Activated naive CD4-positive, alpha-beta T cell treated with Interleukin-2 at 50 U/mL for 16 hours (primary cell): ENCODE results near the gene FTSJ1.
"Not testable (repeated sequence)": the region's sequence is repeated elsewhere in the genome, so short reads cannot be mapped to it uniquely, and the experiment has no call there.

Experiments used
- DNase-seq: peaks from one replicate; pipeline ENCODE4 v3.0.0-alpha.2; 2020

The FTSJ1 gene

DNA sequence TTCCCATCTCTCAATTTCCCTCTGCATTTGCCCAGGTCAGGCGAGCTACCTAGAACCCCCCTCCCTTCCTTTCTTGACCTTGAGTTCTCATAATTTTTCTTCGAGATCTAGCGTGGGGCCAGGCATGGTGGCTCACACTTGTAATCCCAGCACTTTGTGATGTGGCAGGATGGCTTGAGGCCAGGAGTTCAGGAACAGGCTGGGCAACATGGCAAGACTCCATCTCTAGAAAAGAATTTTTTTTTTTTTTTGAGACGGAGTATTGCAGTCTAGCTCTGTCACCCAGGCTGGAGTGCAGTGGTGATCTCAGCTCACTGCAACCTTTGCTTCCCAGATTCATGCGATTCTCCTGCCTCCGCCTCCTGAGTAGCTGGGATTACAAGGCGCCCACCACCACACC lies 28.3 kb downstream of the FTSJ1 start:
- DNase-seq, result no peak

- no peak for DNase-seq
These were observed 29.5 kb downstream of the FTSJ1 start for GRCh38 chrX:48505481-48505880.

GRCh38 chrX:48507246-48507645 lies 31.2 kb downstream of the FTSJ1 start:
- DNase-seq, result no peak

DNA sequence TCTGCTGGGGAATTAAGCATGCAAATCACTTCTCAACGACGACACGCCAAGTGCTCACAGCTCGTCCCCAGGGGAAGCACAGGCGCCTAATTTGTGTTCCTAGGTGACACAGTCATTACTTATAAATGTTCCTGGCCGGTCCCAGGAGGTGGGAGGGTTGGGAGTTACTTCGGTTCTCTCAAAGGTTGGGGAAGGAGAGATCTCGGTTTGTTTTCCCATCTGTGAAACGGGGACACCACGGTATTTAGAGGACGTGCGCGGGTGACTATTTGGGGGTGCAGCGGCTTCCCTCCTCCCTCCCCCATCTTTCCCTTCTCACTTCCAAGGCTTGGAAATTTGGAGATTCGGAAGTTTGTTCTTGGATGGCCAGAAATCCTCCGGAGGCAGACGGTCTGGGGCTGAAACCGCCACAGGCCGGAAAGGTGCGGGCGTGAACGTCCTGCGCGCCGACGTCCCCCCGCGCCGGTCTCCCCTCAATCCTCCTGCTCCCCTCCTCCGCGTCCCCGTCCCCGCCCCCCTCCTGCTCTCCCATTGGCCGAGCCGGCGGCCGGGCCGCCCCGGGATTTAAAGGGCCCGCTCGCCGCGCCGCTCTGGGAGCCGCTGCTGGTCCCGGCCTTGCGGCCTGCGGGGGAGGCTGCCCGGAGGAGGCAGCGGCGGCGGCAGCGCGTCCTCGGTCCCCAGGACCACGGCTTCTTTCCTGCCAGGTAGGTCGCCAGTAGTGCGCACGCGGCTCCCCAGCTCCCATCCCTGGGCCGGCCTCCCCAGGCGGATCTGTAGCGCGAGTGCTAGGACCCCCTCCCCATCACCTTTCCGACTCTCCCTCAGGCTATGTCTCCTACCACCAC lies 32.6 kb downstream of the FTSJ1 start, which contains the start of gene PORCN:
Gene PORCN (plus strand): TSS at position 593 of the 845 bp plus-strand sequence. CDS start 829 bp downstream, outside the sequence.
- DNase-seq, result peak; percentile 80

- DNase-seq, result no peak
These were observed 33.2 kb downstream of the FTSJ1 start for GRCh38 chrX:48509245-48509590.

- no peak for DNase-seq
These were observed 33.6 kb downstream of the FTSJ1 start for GRCh38 chrX:48509619-48510018.

GRCh38 chrX:48511560-48511959 lies 35.6 kb downstream of the FTSJ1 start:
- no peak for DNase-seq

GRCh38 chrX:48512371-48512935 lies 36.5 kb downstream of the FTSJ1 start:
- DNase-seq, result no peak

GRCh38 chrX:48513670-48514069 lies 37.7 kb downstream of the FTSJ1 start:
- no peak for DNase-seq

DNA sequence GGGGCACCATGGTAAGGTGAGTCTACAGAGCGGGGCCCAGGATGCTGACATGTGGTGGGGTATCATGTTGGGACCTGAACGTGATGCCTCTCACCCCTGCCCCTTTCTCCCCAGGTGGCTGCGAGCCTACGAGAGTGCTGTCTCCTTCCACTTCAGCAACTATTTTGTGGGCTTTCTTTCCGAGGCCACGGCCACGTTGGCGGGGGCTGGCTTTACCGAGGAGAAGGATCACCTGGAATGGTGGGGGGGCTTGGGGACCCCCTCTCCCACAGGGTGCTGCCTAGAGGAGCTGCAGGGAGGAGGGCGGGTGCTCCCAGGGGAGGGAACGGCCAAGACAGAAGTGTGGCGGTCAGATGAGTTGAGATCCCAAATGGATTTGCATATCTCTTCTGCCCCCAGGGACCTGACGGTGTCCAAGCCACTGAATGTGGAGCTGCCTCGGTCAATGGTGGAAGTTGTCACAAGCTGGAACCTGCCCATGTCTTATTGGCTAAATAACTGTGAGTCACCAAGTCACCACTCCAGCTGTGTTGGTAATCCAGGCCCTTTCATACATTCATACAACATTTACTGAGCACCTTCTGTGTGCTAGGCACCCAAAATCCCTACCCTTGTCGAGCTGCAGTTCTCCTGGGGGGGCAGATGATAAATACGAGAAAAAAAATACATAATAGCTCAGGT lies 38.3 kb downstream of the FTSJ1 start:
- no peak for DNase-seq

DNA sequence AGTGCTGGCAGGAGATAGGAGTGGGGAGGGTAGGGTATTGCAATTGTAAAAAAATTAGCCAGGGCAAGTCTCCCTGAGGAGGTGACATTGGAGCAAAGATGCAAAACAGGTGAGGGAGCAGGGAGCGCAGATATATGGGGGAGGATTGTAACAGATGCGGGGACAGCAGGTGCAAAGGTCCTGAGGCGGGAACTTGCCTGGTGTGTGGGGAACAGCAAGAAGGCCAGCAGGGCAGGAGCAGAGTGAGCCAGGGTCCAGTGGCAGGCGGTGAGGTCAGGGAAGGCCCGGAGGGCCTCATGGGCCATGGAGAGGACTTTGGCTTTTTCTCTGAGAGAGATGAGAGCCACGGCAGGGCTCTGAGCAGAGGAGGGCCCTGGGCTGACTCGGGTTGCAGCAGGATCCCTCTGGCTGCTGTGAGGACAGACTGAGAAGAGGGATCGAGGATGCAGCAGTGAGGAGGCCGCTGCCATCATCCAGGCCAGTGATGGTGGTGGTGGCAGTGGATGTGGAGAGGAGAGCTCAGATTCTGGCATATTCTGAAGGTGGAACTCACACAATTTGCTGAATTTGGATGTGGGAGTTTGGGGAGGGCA lies 39.0 kb downstream of the FTSJ1 start:
- DNase-seq, result no peak

GRCh38 chrX:48515842-48516241 lies 39.8 kb downstream of the FTSJ1 start:
- DNase-seq, result no peak

DNA sequence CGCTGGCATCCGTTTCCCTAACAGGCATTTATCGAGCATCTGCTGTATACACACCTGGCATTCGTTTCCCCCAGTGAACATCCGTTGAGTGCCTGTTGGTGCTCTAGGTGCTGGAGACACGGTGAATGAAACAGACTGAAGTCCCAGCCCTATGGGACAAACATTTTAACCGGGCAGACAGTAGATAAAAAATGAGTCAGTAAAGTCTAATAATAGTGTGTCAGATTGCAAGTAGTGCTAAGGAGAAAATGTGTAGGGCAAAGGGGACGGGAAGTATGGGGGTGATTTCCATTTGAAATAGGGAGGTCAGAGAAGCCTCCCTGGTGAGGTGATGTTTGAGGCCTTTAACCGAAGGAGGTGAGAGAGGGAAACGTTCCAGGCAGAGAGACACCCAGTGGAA lies 40.3 kb downstream of the FTSJ1 start:
- no peak for DNase-seq

DNA sequence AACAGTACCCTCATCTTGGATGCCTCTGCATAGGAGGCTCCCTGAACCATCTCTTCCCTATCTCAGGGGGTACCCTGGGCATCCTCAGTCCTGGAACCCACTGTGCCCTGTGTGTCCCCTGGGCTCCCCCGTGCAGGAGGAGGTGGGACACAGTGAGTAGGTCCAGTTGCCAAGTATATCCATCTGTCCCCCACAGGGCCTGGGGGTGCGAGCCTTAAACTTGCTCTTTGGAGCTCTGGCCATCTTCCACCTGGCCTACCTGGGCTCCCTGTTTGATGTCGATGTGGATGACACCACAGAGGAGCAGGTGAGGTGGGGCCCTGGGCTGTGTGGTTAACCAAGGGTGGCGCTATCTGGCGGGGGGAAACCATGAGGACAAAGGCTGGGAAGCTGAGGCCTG lies 41.0 kb downstream of the FTSJ1 start:
- DNase-seq, result no peak

GRCh38 chrX:48519481-48519880 lies 43.5 kb downstream of the FTSJ1 start:
- not testable (repeated sequence) for DNase-seq

DNA sequence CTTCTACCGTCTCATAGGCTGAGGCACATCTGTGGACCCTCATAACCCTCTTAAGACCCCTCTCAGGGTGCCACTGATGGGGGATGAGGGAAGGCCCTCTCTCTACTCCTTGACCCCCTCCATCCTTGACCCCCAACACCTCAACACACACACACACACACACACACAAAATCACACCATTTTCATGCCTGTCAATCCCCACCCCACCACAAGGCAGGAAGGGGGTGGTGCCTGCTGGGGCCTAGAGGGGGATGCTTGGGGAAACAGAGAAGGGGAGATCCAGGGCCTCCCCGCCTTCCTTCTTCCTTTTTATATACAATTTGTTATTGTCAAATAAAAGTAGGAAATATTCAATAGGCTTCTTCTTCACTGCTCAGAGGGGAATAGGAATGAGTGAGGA lies 44.5 kb downstream of the FTSJ1 start:
- no peak for DNase-seq

DNA sequence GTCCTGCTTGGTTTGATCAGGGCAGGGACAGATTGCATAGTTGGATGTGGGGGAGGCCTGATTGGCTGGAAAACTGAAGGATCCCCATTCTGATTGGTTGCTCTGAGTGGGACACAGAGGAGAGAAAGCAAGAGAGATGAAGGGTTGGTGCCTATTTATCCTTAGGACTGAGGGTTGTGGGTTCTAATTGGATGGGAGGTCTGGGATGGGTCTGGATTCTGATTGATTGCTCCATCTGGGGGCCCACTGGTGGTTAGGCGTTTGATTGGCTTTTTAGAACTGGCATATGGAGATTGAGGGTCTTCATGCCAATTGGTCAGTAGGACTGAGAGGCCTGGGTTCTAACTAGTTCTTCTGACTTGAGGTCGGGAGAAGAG lies 45.0 kb downstream of the FTSJ1 start:
- DNase-seq, result no peak

- DNase-seq, result peak; percentile 94
These were observed 45.6 kb downstream of the FTSJ1 start, which contains the start of gene EBP for GRCh38 chrX:48521353-48522243. TSS of gene EBP (plus strand) at chrX:48521808. CDS start at chrX:48523772, 1,964 bp downstream.

- DNase-seq, result no peak
These were observed 46.3 kb downstream of the FTSJ1 start for GRCh38 chrX:48522291-48522690.

DNA sequence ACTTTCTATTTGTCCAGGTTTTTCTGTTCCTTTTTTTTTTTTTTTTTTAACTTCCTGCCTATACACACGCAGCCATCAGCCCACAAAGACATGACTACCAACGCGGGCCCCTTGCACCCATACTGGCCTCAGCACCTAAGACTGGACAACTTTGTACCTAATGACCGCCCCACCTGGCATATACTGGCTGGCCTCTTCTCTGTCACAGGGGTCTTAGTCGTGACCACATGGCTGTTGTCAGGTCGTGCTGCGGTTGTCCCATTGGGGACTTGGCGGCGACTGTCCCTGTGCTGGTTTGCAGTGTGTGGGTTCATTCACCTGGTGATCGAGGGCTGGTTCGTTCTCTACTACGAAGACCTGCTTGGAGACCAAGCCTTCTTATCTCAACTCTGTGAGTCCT lies 47.7 kb downstream of the FTSJ1 start:
- no peak for DNase-seq

- not testable (repeated sequence) for DNase-seq
These were observed 49.9 kb downstream of the FTSJ1 start for GRCh38 chrX:48525853-48526252.

DNA sequence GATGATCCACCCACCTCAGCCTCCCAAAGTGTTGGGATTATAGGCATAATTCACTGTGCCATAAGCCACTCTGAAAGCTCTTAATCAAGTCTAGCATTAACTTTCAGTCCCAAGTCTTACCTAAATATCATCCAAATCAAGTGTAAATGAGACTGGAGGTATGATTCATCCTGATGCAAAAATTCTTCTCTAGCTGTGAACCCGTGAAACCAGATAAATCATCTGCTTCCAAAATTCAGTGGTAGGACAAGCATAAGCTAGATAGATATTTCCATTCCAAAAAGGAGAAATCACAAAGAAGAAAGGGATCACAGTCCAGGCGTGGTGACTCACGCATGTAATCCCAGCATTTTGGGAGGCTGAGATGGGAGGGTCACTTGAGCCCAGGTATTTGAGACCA lies 54.7 kb downstream of the FTSJ1 start:
- DNase-seq, result no peak
